GM21737 (cell line): ENCODE data around the gene HK1.
"Not testable (repeated sequence)": the region's sequence is repeated elsewhere in the genome, so short reads cannot be mapped to it uniquely, and the experiment has no call there.

Experiments used
- ATAC-seq: cut with Tn5 transposase; IDR thresholded peaks from one replicate; pipeline ENCODE4 v1.9.1; 2021; ENCODE audit warnings: mild to moderate bottlenecking, moderate library complexity; ENCODE audit not compliant: unreplicated experiment

The HK1 gene

DNA sequence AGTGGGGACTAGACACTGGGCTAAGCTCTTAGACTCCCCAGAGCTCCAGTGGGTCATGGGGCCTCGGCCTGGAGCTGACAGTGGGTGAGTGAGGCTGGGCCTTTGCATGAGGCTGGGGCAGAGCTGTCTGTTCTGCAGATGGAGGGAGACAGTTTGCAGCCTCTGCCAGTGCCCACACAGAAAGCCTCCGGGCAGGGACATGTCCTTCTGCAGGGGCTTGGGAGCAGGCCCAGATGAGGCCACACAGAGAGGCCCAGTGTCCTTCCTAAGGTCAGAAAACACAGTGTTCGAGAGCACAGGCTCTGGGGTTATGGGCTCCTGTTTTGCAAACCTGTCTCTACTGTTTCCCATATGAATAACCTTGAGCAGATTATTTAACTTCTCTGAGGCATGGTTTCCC lies 25.1 kb upstream of the HK1 start:
- no peak for ATAC-seq

GRCh38 chr10:69254877-69255276 lies 23.4 kb upstream of the HK1 start:
- no peak for ATAC-seq

DNA sequence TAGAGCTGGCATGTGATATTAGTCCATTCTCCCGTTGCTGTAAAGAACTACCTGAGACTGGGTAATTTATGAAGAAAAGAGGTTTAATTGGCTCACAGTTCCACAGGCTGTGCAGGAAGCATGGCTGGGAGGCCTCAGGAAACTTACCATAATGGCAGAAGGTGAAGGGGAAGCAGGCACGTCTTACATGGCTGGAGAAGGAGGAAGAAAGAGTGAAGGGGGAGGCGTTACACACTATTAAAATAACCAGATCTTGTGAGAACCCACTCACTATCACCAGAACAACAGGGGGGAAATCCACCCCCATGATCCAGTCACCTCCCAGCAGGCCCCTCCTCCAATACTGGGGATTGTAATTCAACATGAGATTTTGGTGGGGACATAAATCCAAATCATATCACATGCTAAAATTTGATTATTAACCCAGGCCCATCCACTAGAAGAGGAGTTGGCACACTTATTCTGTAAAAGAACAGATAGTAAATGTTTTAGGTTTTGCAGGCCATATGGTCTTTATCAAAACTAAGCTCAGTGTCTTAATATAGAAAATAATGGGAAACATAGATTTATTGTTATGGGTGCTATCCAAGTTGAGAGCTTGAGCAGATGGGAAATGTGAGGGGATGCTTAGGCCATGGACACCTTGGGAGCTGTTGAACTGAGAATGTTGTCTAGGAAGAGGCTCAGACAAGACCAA lies 18.6 kb upstream of the HK1 start:
- ATAC-seq = no peak

GRCh38 chr10:69261184-69261583 lies 17.1 kb upstream of the HK1 start:
- ATAC-seq = no peak

DNA sequence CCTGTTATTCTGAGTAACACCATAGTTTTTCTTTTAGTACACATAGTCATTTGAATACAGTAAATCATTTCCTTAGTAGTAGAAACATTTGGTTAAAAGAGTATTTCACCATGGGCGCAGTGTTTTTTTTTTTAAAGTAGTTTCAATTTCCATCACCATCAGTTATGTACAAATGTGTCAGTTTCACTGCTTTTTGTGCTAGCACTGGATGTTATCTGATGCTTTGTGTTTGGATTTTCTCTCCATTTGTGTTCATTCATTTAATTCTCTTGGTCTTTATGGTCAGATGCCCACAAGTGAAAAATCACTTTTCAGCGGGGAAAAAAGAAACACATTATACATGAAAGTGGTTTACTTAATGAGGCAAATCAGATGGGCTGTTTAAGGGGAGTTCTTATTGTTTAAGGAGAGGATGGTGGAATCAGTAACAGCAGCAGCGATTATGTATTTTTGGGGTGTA lies 16.0 kb upstream of the HK1 start:
- no peak for ATAC-seq

DNA sequence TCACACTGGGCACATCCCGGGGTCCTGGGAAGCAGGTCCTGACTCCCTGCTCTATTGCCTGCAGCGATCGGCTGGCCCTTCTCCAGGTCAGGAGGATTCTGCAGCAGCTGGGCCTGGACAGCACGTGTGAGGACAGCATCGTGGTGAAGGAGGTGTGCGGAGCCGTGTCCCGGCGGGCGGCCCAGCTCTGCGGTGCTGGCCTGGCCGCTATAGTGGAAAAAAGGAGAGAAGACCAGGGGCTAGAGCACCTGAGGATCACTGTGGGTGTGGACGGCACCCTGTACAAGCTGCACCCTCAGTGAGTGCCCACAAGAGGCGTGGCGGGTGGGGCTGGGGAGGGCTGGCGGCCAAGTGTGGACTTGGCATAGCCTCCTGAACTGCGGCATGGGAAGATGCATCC lies 12.8 kb upstream of the HK1 start:
- ATAC-seq = no peak

GRCh38 chr10:69268761-69269416 lies 9.4 kb upstream of the HK1 start:
- no peak for ATAC-seq

DNA sequence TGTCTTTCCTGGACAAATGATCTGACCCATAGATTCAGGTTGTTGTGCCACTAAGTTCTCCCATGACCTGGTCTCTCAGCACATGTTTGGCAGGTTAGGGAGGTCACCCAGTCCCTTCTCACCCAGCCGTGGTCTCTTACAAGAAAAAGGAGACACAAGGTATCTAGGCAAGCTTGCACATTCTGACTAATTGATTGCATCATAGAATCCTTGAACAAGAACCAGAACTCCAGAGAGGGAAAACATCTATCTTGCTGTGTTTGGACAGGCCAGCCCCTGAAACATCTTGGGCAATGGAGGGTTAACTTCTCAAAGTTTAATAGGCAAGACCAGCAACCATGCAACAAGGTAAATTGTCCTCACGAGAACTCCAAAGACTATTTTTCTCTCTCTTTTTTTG lies 8.5 kb upstream of the HK1 start:
- no peak for ATAC-seq

GRCh38 chr10:69270990-69271389 lies 7.3 kb upstream of the HK1 start:
- no peak for ATAC-seq

DNA sequence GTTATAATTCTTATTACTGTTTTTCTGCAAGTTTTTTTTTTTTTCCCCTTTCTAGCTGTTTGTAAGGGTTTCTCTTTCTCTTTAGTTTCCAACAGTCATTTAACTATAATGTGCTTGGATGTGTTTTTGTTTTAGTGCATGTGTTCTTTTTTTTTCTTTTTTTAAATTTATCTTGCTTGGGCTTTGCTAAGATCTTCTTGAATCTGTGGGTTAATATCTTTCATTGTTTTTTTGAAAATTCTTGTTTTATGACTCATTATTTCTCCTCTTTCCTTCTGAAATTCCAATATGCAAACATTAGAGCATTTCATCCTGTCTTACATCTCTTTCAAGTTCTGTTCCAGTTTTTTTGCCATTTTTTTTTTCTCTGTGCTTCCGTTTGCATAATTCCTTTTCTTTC lies 5.7 kb upstream of the HK1 start:
- no peak for ATAC-seq

- no peak for ATAC-seq
These were observed 2.9 kb upstream of the HK1 start for GRCh38 chr10:69275444-69275843.

GRCh38 chr10:69276503-69276902 lies 1.8 kb upstream of the HK1 start:
- ATAC-seq = no peak

- ATAC-seq = no peak
These were observed 814 bp downstream of the HK1 start for GRCh38 chr10:69279110-69279509.

DNA sequence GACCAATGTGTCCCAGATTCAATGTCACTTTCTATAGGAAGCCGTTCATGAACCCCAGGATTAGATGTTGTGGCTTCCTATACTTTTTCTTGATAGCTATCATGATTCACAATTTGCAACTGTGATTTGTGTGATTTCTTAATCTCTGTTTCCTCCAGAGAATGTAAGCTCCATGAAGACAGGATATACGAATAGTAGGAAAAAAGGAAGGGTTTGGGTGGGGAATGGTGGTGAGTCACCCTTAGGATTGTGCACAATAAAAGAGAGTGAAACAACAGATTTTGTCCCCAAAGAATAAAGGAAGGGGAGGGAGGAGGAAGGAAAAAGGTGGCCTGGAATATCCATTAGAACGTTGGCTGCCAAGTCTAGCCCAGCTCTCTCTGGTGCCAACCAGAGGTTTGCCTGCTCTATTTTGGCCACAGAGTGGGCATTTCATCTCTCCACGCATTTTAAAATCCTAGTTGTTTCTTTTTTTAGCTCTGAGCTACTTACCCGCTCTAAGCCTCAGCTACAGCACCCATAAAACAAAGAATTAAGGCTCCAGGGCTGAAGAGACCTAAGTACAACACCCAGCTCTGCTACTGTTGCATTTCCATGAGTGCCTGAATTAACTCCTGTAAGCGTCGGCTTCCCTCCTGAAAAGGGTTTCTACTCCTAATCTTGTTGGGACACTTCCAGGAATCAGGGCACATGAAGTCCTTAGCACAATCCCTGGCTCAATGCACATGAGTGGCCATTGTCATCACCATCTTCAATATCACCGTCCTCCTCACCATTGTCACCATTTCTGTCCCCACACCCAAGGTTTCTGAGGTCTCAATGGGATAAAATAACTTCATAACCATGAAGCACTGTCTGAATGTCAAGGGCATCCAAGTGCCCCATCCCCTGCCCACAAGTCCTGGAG lies 3.5 kb downstream of the HK1 start:
- ATAC-seq = no peak

DNA sequence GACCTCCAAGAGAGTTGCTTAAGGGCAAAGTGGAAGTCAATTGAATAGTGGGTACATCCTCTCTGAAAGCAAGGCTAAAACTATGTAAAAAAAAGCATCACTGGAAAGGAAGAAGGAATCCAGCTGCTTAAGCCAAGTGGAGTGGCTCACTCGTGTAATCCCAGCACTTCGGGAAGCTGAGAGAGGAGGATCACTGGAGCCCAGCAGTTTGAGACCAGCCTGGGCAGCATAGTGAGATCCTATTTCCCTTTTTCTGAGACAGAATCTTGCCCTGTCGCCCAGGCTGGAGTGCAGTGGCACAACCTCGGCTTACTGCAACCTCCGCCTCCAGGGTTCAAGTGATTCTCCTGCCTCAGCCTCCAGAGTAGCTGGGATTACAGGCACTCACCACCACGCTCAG lies 6.1 kb downstream of the HK1 start:
- not testable (repeated sequence) for ATAC-seq

GRCh38 chr10:69285699-69286098 lies 7.4 kb downstream of the HK1 start:
- no peak for ATAC-seq

- ATAC-seq = no peak
These were observed 8.9 kb downstream of the HK1 start for GRCh38 chr10:69287181-69287580.

- ATAC-seq = no peak
These were observed 12.7 kb downstream of the HK1 start for GRCh38 chr10:69290993-69291392.

DNA sequence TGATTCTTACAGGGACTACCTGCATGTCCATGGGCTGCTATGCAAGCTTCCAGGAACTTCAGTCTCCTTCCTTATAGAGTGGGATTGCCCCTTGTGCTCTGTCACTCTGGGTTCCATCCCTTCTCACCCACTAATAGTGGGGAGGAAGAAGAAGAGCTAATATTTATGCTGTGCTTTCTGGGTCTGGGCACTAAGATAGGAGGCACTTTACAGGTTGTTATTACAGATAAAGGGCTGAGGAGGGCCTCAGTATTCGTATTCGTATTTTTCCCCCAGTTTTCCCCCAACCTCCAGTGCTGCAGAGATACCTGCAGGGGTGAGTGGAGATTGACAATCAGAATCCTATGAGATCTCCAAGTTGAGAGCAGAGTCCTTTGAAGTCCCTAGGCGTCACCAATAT lies 14.2 kb downstream of the HK1 start:
- no peak for ATAC-seq

DNA sequence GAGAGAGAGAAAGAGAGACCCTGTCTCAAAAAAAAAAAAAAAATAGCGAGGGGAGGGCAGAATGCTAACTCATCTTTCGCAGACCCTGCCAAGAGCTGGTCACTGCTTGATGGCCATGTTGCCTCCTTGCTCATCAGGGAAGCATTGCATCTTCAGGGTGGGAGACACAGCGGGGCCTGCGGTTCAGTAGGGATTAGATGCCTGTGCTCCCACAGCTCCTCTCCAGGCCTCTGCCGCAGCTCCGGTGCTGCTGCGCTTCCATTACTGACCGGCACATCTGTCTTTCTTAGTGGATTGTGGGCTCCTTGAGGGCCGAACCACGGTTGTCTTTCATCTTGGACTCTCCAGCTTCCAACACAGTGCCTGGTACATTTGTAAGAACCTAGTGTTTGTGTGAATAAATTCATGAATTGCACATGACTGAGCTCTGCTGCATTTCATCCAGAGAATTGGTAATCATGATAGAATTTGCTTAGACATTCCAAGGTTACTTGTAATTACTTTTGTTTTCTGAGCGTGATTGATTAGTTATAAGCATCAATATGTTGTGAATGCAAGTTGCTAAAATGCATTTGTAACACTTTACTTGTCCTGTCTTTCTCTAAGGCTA lies 16.8 kb downstream of the HK1 start:
- no peak for ATAC-seq

DNA sequence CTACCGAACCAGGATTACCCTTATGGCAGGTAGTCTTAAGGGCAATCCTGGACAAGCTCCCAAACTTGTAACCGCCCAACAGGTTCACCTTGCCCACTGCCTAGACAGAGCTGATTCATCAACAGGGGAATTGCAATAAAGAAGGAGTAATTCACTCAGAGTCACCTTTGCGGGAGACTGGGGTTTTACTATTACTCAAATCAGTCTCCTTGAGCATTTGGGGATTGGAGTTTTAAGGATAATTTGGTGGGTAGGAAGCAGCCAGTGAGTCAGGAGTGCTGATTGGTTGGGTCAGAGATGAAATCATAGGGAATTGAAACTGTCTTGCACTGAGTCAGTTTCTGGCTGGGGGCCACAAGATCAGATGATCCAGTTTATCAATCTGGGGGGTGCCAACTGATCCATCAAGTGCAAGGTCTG lies 25.3 kb downstream of the HK1 start:
- ATAC-seq = no peak
